Central memory CD8-positive, alpha-beta T cell (primary cell): Measurements from ENCODE around the gene SRD5A2.

Source experiments
- ATAC-seq: fragments of 150-1000 bp; cut with Tn5 transposase; replicated peaks from 2 replicates; pipeline ENCODE4 v1.10.0; 2022; ENCODE audit warnings: mild to moderate bottlenecking, moderate FRiP score, moderate number of reproducible peaks; ENCODE audit not compliant: poor library complexity, severe bottlenecking; ENCODE audit errors: extremely low read depth
- DNase-seq, 2 donors: peaks; one replicate each; pipeline ENCODE4 v3.0.0; 2021; ENCODE audit warnings: low spot score in 2 of 2
- H3K27ac Mint-ChIP-seq: one replicate; pipeline ENCODE4 v1.8.0; 2022; ENCODE audit warnings: low read depth, mild to moderate bottlenecking, moderate library complexity, mixed read lengths
- H3K27me3 Mint-ChIP-seq: one replicate; pipeline ENCODE4 v1.8.0; 2022; ENCODE audit warnings: mixed read lengths
- H3K36me3 Mint-ChIP-seq: one replicate; pipeline ENCODE4 v1.8.0; 2022; ENCODE audit warnings: mild to moderate bottlenecking, moderate library complexity, mixed read lengths; ENCODE audit not compliant: insufficient read depth
- H3K4me1 Mint-ChIP-seq: one replicate; pipeline ENCODE4 v1.8.0; 2022; ENCODE audit warnings: mixed read lengths
- H3K4me3 Mint-ChIP-seq: one replicate; pipeline ENCODE4 v1.8.0; 2022; ENCODE audit warnings: mild to moderate bottlenecking, moderate library complexity, mixed read lengths
- H3K9me3 Mint-ChIP-seq: one replicate; pipeline ENCODE4 v1.8.0; 2022; ENCODE audit warnings: mixed read lengths

Gene SRD5A2

DNA sequence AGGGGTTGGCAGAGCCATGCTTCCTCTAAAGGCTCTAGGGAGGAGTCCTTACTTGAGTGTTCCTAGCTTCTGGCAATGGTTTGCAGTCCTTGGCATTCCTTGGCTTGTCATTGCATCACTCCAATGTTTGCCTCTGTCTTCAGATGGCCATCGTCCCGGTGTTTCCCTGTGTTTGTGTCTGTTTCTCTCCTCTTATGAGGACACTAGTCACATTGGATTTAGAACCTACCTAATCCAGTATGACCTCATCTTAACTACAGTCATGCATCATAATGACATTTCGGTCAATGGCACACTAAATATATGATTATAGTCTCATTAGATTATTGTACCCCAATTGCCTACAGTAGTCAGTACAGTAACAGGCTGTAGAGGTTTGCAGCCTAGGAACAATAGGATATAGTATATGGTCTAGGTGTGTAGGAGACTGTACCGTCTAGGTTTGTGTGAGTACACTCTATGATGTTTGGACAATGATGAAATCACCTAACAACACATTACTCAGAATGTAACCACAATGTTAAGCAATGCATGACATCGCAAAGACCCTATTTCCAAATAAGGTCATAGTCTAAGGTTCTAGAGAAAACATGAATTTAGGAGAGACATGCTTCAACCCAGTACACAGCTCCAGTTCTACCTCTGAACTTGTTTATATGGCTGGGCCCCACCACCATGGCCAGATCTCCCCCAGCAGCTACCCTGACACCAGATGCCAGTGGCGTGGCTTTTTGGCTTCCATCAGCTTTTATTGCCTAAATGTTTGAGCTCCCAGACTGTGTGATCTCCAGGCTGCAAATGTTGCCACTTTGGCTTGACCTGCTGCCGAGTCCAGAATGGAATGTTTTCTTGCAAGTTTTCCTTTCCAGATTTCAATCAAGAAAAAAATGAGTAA is 22.1 kb downstream of the SRD5A2 start:
- Mint-ChIP-seq H3K36me3 (no peaks in the 10 kb centered on the region), H3K27me3 (peaks cover 40% of the 10 kb centered on the region), H3K27ac (no peak overlapping the region), H3K4me3 (no peak overlapping the region), H3K9me3 (peaks cover 5% of the 10 kb centered on the region), H3K4me1 (no peaks in the 10 kb centered on the region)
- ATAC-seq (no peak), DNase-seq (no peak)

DNA sequence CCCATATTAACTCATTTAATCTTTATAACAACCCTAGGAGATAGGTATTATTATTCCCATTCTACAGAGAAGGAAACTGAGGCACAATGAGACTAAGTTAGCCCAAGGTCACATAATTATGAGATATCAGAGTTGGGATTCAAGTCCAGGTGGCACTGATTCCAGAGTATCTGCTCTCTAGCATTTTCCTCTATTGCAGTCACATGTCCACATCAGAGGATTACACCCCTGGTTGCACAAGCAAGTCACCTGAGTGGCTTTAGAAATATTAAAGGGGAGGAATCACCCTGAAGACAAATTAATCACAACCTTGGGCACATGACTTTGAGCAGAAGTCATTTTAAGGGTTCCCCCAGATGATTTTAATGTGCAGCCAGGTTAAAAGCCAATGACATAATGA is 23.8 kb downstream of the SRD5A2 start:
- H3K4me1 Mint-ChIP-seq = no peaks in the 10 kb centered on the region
- no peak overlapping the region for H3K4me3 Mint-ChIP-seq
- DNase-seq (no peak), ATAC-seq (no peak)
- H3K36me3 Mint-ChIP-seq = no peaks in the 10 kb centered on the region
- H3K9me3 Mint-ChIP-seq = peaks cover 5% of the 10 kb centered on the region
- peaks cover 27% of the 10 kb centered on the region for H3K27me3 Mint-ChIP-seq
- H3K27ac Mint-ChIP-seq = no peak overlapping the region

DNA sequence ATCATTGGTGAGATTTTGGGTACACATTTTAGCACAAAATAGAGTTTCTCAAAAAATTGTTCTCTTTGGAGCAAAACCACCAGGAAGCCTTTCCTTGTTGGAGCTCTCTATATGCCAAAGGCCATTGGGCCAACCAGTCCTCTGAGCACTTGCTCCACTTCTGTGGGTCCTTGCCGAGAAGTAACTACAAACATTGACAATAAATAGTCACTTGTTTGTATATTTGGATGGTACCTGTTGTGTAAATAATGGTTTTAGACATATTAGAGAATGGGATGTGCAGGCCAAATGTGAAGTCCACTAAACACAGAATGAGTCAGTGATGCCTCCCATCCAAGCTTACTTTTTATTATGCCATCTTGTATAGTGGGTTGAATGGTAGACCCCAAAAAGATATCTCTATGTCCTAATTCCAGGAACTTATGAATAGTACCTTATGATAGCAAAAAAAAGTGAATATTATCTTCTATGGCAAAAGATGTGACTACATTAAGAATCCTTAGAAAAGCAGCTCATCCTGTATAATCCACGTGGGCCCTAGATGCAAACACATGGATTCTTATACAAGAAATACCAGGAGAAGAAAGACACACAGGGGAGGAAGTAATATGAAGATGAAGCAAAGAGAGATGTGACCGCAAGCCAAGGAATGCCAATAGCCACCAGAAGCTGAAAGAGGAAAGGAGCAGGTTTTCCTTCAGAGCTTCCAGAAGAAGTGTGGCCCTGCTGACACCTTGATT is 24.6 kb downstream of the SRD5A2 start:
- Mint-ChIP-seq H3K27me3 (peaks cover 21% of the 10 kb centered on the region), H3K9me3 (peaks cover 5% of the 10 kb centered on the region), H3K4me3 (no peak overlapping the region), H3K36me3 (no peaks in the 10 kb centered on the region), H3K4me1 (no peaks in the 10 kb centered on the region), H3K27ac (no peak overlapping the region)
- ATAC-seq (no peak), DNase-seq (no peak)

DNA sequence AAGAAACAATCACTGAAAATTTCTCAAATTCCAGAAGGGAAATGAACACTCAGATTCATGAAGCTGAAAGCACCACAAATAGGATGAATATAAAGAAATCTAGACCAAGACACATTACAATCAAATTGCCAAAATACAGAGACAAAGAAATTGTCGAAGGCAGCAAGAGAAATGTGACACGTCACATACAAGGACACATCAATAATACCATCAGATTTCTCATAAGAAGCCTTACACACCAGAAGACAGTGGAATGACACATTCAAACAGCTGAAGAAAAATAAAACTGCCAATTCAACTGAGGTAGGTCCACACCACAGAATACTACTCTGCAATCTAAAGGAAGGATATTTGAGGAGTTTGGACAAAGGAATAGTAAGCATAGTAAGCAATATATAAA is 27.4 kb downstream of the SRD5A2 start:
- DNase-seq (no peak), ATAC-seq (no peak)
- no peak overlapping the region for H3K27ac Mint-ChIP-seq
- peaks cover under 1% of the 10 kb centered on the region for H3K36me3 Mint-ChIP-seq
- no peaks in the 10 kb centered on the region for H3K4me1 Mint-ChIP-seq
- peaks cover 5% of the 10 kb centered on the region for H3K9me3 Mint-ChIP-seq
- H3K27me3 Mint-ChIP-seq = peaks cover 19% of the 10 kb centered on the region
- no peak overlapping the region for H3K4me3 Mint-ChIP-seq

DNA sequence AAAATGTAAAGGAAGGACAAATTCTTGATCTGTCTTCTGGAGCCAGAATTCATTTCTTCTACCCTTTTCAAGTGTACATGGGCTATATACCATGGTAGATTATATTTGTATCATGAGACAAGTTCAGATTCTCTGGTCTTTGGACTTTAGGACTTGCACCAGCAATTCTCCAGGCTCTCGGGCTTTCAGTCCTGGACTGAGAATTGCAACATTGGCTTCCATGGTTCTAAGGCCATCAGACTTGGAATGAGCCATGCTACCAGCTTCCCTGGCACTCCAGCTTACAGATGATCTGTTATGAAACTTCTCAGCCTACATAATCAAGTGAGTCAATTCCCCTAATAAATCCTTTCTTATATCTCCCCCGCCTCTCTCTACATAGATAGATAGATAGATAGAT is 33.3 kb downstream of the SRD5A2 start:
- H3K9me3 Mint-ChIP-seq = peaks cover 4% of the 10 kb centered on the region
- no peak overlapping the region for H3K4me3 Mint-ChIP-seq
- peaks cover 10% of the 10 kb centered on the region for H3K27me3 Mint-ChIP-seq
- DNase-seq (no peak), ATAC-seq (no peak)
- H3K27ac Mint-ChIP-seq = no peak overlapping the region
- peaks cover 1% of the 10 kb centered on the region for H3K36me3 Mint-ChIP-seq
- H3K4me1 Mint-ChIP-seq = no peaks in the 10 kb centered on the region

DNA sequence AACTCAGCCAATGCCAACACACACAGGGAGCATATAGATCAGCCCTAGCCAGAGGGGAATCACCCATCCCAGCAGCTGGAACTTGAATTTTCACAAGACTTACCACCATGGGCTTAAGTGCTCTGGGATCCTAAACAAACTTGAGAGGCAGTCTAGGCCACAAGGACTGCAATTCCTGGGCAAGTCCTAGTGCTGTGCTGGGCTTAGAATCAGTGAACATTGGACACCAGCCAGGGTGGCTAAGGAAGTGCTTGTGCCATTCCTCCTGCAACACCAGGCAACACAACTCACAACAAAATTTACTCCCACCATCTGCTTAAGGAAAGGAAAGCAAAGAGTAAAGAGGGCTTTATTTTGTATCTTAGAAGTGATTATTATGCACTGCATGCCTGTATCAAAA is 38.9 kb downstream of the SRD5A2 start:
- ATAC-seq = no peak
- Mint-ChIP-seq H3K9me3 (peaks cover 6% of the 10 kb centered on the region), H3K27me3 (peaks cover 10% of the 10 kb centered on the region), H3K4me1 (no peaks in the 10 kb centered on the region), H3K4me3 (no peak overlapping the region), H3K27ac (no peak overlapping the region), H3K36me3 (no peaks in the 10 kb centered on the region)
- DNase-seq = no peak

DNA sequence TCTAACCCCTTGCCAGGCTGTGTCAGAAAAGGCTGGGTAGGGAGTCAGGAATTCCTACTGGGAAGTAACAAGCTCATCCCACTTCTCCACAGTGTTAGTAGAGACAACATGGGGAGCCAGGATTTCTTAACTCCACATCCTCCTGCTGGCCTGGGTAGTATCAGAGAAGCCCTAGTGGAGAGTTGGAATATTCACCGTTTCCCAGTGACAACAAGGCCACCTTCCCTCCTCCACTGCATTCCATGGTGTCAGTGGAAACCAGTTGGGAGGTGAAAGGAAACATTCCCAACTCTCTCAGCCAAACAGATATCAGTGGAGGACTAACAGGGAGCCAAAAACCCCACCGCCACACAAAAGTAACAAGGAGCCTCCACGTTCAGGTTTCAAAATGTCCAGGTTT is 41.2 kb downstream of the SRD5A2 start:
- no peaks in the 10 kb centered on the region for H3K4me1 Mint-ChIP-seq
- no peak for DNase-seq
- H3K27me3 Mint-ChIP-seq = peaks cover 10% of the 10 kb centered on the region
- H3K36me3 Mint-ChIP-seq = no peaks in the 10 kb centered on the region
- no peak overlapping the region for H3K4me3 Mint-ChIP-seq
- no peak overlapping the region for H3K27ac Mint-ChIP-seq
- peaks cover 6% of the 10 kb centered on the region for H3K9me3 Mint-ChIP-seq
- ATAC-seq = no peak

DNA sequence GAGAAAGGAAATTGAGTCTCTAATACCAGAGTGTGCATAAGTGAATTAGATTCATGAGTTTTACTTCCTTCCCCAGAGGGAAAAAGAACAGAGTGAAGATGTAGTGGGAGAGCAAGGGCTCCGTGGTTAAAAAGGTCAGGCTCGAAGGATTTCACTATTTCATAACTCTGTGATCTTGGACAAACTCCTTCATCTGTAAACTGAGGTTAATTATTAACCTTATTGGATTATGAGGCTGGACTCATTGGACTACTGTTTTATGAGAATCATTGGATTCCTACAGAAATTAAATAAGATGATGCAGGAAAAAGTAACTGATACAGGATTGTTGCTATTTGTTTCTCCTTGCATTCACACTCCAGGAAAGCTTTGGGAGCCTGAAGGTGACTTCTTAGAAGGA is 45.0 kb downstream of the SRD5A2 start:
- H3K4me1 Mint-ChIP-seq = no peaks in the 10 kb centered on the region
- H3K36me3 Mint-ChIP-seq = no peaks in the 10 kb centered on the region
- ATAC-seq = no peak
- DNase-seq = no peak
- no peak overlapping the region for H3K27ac Mint-ChIP-seq
- peaks cover 28% of the 10 kb centered on the region for H3K27me3 Mint-ChIP-seq
- H3K9me3 Mint-ChIP-seq = no peaks in the 10 kb centered on the region
- no peak overlapping the region for H3K4me3 Mint-ChIP-seq

DNA sequence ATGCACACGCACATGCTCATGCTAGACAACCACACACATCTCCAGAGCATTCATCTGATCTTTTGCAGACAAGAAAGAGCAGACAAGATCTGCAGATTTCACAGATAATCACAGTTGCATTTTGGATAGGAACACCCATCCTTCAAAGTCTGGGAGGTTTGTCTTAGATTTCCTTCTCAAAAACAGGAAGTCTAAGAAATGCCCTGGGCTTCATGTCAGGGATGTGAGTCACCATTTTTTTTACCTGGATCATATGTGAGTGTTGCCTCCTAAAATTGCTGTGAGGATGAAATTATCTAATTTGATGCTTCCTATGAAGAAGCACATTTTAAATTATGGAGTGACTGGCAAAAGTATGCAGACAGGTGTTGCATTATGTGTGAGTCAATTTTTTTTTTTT is 46.1 kb downstream of the SRD5A2 start:
- Mint-ChIP-seq H3K27ac (no peak overlapping the region), H3K9me3 (no peaks in the 10 kb centered on the region), H3K36me3 (no peaks in the 10 kb centered on the region), H3K4me1 (no peaks in the 10 kb centered on the region), H3K27me3 (peaks cover 36% of the 10 kb centered on the region), H3K4me3 (no peak overlapping the region)
- ATAC-seq (no peak), DNase-seq (no peak)

DNA sequence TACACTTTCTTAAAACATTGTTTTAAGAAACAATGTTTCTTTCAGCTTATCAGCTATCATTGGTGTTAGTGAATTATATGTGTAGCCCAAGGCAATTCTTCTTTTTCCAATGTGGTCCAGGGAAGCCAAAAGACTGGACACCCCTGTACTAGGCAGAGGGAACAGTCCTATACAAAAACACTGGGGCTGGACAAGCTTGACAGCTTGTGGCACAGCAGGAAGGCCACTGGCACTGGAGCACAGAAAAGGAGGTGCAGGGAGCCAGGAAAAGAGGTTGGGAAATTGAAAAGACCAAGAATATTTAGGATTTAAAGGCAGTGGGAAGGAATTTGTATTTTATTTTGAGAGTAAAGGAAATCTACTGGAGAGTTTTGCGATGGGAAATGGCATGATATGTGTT is 47.7 kb downstream of the SRD5A2 start:
- Mint-ChIP-seq H3K27me3 (peaks cover 44% of the 10 kb centered on the region), H3K27ac (no peak overlapping the region), H3K4me1 (no peaks in the 10 kb centered on the region), H3K36me3 (no peaks in the 10 kb centered on the region), H3K4me3 (no peak overlapping the region), H3K9me3 (no peaks in the 10 kb centered on the region)
- DNase-seq (no peak), ATAC-seq (no peak)

DNA sequence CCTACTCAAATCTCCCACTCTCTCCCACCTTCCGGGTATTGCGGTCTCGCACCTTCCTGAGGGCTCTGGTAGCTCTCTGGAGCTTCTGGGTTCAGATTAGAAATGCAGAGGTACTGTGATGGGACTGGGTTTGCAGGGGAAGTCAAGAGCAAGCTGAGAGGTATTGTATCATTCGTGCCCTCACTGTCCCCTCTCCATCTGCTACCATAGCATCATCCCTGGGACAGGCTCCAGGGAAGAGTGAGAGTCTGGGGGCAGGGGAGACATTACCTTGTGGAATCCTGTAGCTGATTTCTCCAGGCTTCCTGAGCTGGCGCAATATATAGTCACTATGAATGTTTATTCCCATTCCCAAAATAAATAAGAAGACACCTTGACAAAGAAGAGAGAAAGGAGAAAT is 49.6 kb downstream of the SRD5A2 start:
- Mint-ChIP-seq H3K4me3 (no peak overlapping the region), H3K27me3 (peaks cover 58% of the 10 kb centered on the region), H3K9me3 (no peaks in the 10 kb centered on the region), H3K27ac (no peak overlapping the region), H3K4me1 (no peaks in the 10 kb centered on the region), H3K36me3 (no peaks in the 10 kb centered on the region)
- ATAC-seq (no peak), DNase-seq (no peak)

DNA sequence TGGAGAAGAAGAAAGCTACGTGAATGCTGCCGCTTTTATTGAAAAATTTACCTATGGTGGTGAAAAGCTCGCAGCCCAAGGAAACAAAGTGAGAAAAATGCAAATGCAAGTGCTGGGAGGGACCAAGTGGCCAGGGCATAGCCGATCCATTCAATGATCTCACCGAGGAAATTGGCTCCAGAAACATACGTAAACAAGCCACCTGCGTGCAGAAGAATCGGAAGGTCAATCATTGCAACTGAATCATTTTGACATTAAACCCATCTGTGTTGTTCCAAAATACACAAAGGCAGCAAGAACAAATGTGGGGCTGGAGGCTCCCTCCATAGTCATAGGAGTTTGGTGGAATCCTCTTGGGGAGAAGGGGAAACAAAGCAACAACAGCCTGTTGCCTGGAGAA is 51.5 kb downstream of the SRD5A2 start:
- DNase-seq (no peak), ATAC-seq (no peak)
- Mint-ChIP-seq H3K9me3 (no peaks in the 10 kb centered on the region), H3K4me3 (no peak overlapping the region), H3K36me3 (no peaks in the 10 kb centered on the region), H3K27ac (no peak overlapping the region), H3K27me3 (peaks cover 72% of the 10 kb centered on the region), H3K4me1 (no peaks in the 10 kb centered on the region)

DNA sequence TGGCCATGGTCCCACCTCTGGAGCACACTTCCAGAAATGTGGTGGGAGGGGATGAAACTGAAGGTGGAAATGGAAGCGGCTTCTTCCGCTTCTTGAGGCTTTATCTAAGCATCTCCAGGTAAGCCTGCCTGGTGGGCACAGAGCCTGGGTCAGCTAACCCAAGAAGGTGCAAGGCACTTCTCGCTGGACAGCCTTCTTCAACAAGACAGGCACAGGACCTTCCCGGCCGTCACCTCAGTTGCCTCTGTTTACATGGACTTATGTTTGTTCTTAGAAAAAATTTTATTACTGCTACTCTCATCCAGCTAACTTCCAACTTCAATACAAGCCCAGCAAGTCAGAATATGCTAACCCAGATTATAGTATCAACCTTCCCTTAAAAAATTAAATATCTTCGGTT is 51.9 kb downstream of the SRD5A2 start:
- H3K27ac Mint-ChIP-seq = no peak overlapping the region

More for the DNA sequence above, 51.9 kb downstream of the SRD5A2 start:
- Mint-ChIP-seq H3K4me1 (no peaks in the 10 kb centered on the region), H3K27me3 (peaks cover 76% of the 10 kb centered on the region), H3K9me3 (no peaks in the 10 kb centered on the region), H3K36me3 (no peaks in the 10 kb centered on the region), H3K4me3 (no peak overlapping the region)
- DNase-seq (no peak), ATAC-seq (no peak)
